Activated gamma-delta T cell treated with anti-CD3 and anti-CD28 coated beads, Interleukin-2, amount 50 U/mL, for 16 hours (primary cell): Measurements from ENCODE around the gene COL6A3.

Source experiments
- DNase-seq: peaks from one replicate; pipeline ENCODE4 v3.0.0-alpha.2; 2020; ENCODE audit warnings: low read depth

The COL6A3 gene

GRCh38 chr2:237441605-237442274, 27.8 kb upstream of the COL6A3 start:
- peak; percentile 11 for DNase-seq

- no peak for DNase-seq
Observed at GRCh38 chr2:237440819-237441281, 26.9 kb upstream of the COL6A3 start.

- DNase-seq: no peak
Observed at GRCh38 chr2:237438080-237438940, 24.3 kb upstream of the COL6A3 start.

GRCh38 chr2:237437566-237437965, 23.6 kb upstream of the COL6A3 start:
- DNase-seq: no peak

GRCh38 chr2:237435844-237436587, 22.1 kb upstream of the COL6A3 start:
- DNase-seq: no peak

GRCh38 chr2:237434866-237435311, 20.9 kb upstream of the COL6A3 start:
- DNase-seq: peak; percentile 65

GRCh38 chr2:237433920-237434676, 20.1 kb upstream of the COL6A3 start:
- DNase-seq: no peak

GRCh38 chr2:237432484-237433092, 18.6 kb upstream of the COL6A3 start:
- peak; percentile 80 for DNase-seq

- DNase-seq: no peak
Observed at GRCh38 chr2:237431837-237432236, 17.9 kb upstream of the COL6A3 start.

GRCh38 chr2:237431372-237431771, 17.4 kb upstream of the COL6A3 start:
- no peak for DNase-seq

GRCh38 chr2:237430861-237431260, 16.9 kb upstream of the COL6A3 start:
- no peak for DNase-seq

GRCh38 chr2:237429753-237430152, 15.8 kb upstream of the COL6A3 start:
- DNase-seq: no peak

GRCh38 chr2:237427769-237428506, 14.0 kb upstream of the COL6A3 start:
- DNase-seq: peak; percentile 34

- no peak for DNase-seq
Observed at GRCh38 chr2:237426517-237426916, 12.6 kb upstream of the COL6A3 start.

GRCh38 chr2:237425320-237425719, 11.4 kb upstream of the COL6A3 start:
- DNase-seq: no peak

- DNase-seq: no peak
Observed at GRCh38 chr2:237424544-237424943, 10.6 kb upstream of the COL6A3 start.

GRCh38 chr2:237423891-237424290, 9.9 kb upstream of the COL6A3 start:
- no peak for DNase-seq

- no peak for DNase-seq
Observed at GRCh38 chr2:237422309-237422708, 8.3 kb upstream of the COL6A3 start.

- DNase-seq: peak; percentile 71
Observed at GRCh38 chr2:237421542-237422116, 7.7 kb upstream of the COL6A3 start.

GRCh38 chr2:237418300-237418699, 4.3 kb upstream of the COL6A3 start:
- DNase-seq: no peak
